B cell (primary cell): ENCODE data around the gene ZNF189. TPM values are rescaled to one million over a fixed set of nuclear protein-coding genes. Genes with fewer than 3 reads are reported as not detected.

Source experiments
- ATAC-seq: fragments of 200-7000 bp; cut with Tn5 transposase; one replicate; pipeline ENCODE4 v1.10.0; 2021; ENCODE audit warnings: low read depth, mild to moderate bottlenecking, moderate number of reproducible peaks, moderate library complexity
- CTCF ChIA-PET: fragments of 350-600 bp; sonication (Branson Sonifier 250); formaldehyde crosslinking; loops from one replicate; lab custom pipeline; 2021; ENCODE audit warnings: antibody characterized with exemption, inconsistent platforms; lab: Charles Lee
- POLR2A ChIA-PET: fragments of 350-600 bp; sonication (Branson Sonifier 250); formaldehyde crosslinking; loops from one replicate; lab custom pipeline; 2021; ENCODE audit warnings: antibody characterized with exemption; lab: Charles Lee
- DNase-seq: peaks from one replicate; pipeline ENCODE4 v3.0.0; 2013
- H2AFZ ChIP-seq: 2 replicates; pipeline ENCODE4 v1.6.1; 2012; ENCODE audit warnings: mild to moderate bottlenecking, low read depth, low read length; ENCODE audit not compliant: insufficient read depth, poor library complexity, severe bottlenecking
- H3K27ac ChIP-seq, 2 donors: 1 replicate in 1 of 2; 2 replicates in 1 of 2; pipeline ENCODE4 v1.5.1; 2012 to 2013; ENCODE audit warnings: low read length in 2 of 2, mild to moderate bottlenecking in 2 of 2, moderate library complexity in 1 of 2
- H3K27me3 ChIP-seq, 4 experiments: fragments of 200-600 bp in 1 of 4; sonication (generic) in 1 of 4; replicated peaks in 1 of 4; 1 replicate in 2 of 4; 2 replicates in 2 of 4; pipeline versions ENCODE4 v1.6.1 to v1.7.0; 2013 to 2016; ENCODE audit warnings: low read length in 3 of 4, mild to moderate bottlenecking in 2 of 4, mixed read lengths in 1 of 4, moderate library complexity in 1 of 4; ENCODE audit not compliant: insufficient read depth in 4 of 4, control insufficient read depth in 3 of 4; ENCODE audit errors: control extremely low read depth in 1 of 4
- H3K36me3 ChIP-seq, 2 experiments: replicated peaks in 1 of 2; 1 replicate in 1 of 2; 2 replicates in 1 of 2; pipeline versions ENCODE4 v1.6.1 to v1.7.1; 2013; ENCODE audit warnings: low read length in 1 of 2; ENCODE audit not compliant: insufficient read depth in 2 of 2, control insufficient read depth in 1 of 2; ENCODE audit errors: control extremely low read depth in 1 of 2, extremely low read depth in 1 of 2
- H3K4me1 ChIP-seq, 2 donors: fragments of 200-600 bp in 1 of 2; sonication (generic) in 1 of 2; 1 replicate in 1 of 2; 2 replicates in 1 of 2; pipeline versions ENCODE4 v1.5.1 to v1.6.1; 2013 to 2017; ENCODE audit warnings: low read length in 2 of 2; ENCODE audit not compliant: control insufficient read depth in 2 of 2, insufficient read depth in 2 of 2
- H3K4me2 ChIP-seq: replicated peaks from 2 replicates; pipeline ENCODE3; 2012; ENCODE audit warnings: mild to moderate bottlenecking, low read depth, low read length; ENCODE audit not compliant: poor library complexity, severe bottlenecking
- H3K4me3 ChIP-seq, 5 experiments: fragments of 200-600 bp in 1 of 5; sonication (generic) in 1 of 5; 1 replicate in 3 of 5; 2 replicates in 2 of 5; pipeline versions ENCODE4 v1.5.1 to v1.7.0; 2011 to 2016; ENCODE audit warnings: low read length in 4 of 5, mild to moderate bottlenecking in 4 of 5, low read depth in 2 of 5, control low read depth in 1 of 5, moderate library complexity in 1 of 5; ENCODE audit not compliant: insufficient read depth in 1 of 5; ENCODE audit errors: control extremely low read depth in 1 of 5, extremely low read depth in 1 of 5
- H3K79me2 ChIP-seq: fragments of 200-600 bp; sonication (generic); one replicate; pipeline ENCODE4 v1.6.0; 2016; ENCODE audit warnings: low read length; ENCODE audit not compliant: control insufficient read depth, insufficient read depth
- H3K9ac ChIP-seq: fragments of 200-600 bp; sonication (generic); 2 replicates; pipeline ENCODE4 v1.6.1; 2017; ENCODE audit warnings: mild to moderate bottlenecking, low read length, moderate library complexity
- H3K9me3 ChIP-seq, 3 donors: one replicate each; pipeline versions ENCODE4 v1.6.1 to v1.7.1; 2013; ENCODE audit warnings: low read length in 2 of 3; ENCODE audit not compliant: control insufficient read depth in 2 of 3, insufficient read depth in 1 of 3; ENCODE audit errors: control extremely low read depth in 1 of 3
- H4K20me1 ChIP-seq: 2 replicates; pipeline ENCODE4 v1.6.0; 2012; ENCODE audit warnings: mild to moderate bottlenecking, low read length; ENCODE audit not compliant: insufficient read depth, control insufficient read depth, poor library complexity, severe bottlenecking
- H3K27ac Mint-ChIP-seq: one replicate; pipeline ENCODE4 v1.8.0; 2021; ENCODE audit warnings: mixed read lengths
- H3K27me3 Mint-ChIP-seq: one replicate; pipeline ENCODE4 v1.8.0; 2021; ENCODE audit warnings: mixed read lengths
- H3K4me1 Mint-ChIP-seq: one replicate; pipeline ENCODE4 v1.8.0; 2021; ENCODE audit warnings: mixed read lengths
- H3K4me3 Mint-ChIP-seq: one replicate; pipeline ENCODE4 v1.8.0; 2021; ENCODE audit warnings: mixed read lengths
- H3K9me3 Mint-ChIP-seq: one replicate; pipeline ENCODE4 v1.8.0; 2022; ENCODE audit warnings: mixed read lengths; ENCODE audit not compliant: insufficient read depth
- CTCF ChIP-seq: fragments of 200-600 bp; IDR thresholded peaks from one replicate; pipeline ENCODE4 v1.8.0; 2022; ENCODE audit warnings: antibody characterized with exemption, mild to moderate bottlenecking
- EZH2 ChIP-seq: IDR thresholded peaks from 2 replicates; pipeline ENCODE4 v1.6.1; 2012; ENCODE audit warnings: borderline replicate concordance, low read depth, mild to moderate bottlenecking, moderate library complexity, low read length; ENCODE audit not compliant: insufficient read depth, poor library complexity, severe bottlenecking
- WGBS: methylation state at CpG from one replicate; pipeline ENCODE4 v1.1.5; 2013; ENCODE audit warnings: missing lambda C conversion rate; ENCODE audit not compliant: insufficient coverage; 5-methylcytosine and 5-hydroxymethylcytosine counted together
- intact Hi-C: fragments of 100-400 bp; cut with micrococcal nuclease; formaldehyde crosslinking; loops from one replicate; pipeline ENCODE4 v1.10.0; 2022
- polyA plus RNA-seq: library from polyadenylated mRNA; depleted of rRNA; stranded (reverse); fragments of >200 nt; gene quantifications from 2 replicates; pipeline ENCODE4 v1.2.3, GENCODE V29; 2012
- total RNA-seq, 2 donors: library from RNA; stranded (reverse); fragments of 120-200 nt in 1 of 2; gene quantifications; 1 replicate in 1 of 2; 2 replicates in 1 of 2; pipeline versions ENCODE4 v1.2.3 to v1.2.4, GENCODE V29; 2013 to 2022

ZNF189 gene
- total and polyA plus RNA-seq, 2 donors (not counting 1 experiment from before 2014, with no cell fraction given), result 4.0 to 25.7 TPM

- H4K20me1 ChIP-seq, result no peaks in the 10 kb centered on the region
- no peak overlapping the region for H3K9ac ChIP-seq
- no peak overlapping the region for H3K27ac ChIP-seq
- intact Hi-C loops, result no loop called here
- no peaks in the 10 kb centered on the region for H3K4me1 ChIP-seq
- H2AFZ ChIP-seq, result no peak overlapping the region
- ChIA-PET CTCF (no interaction called here), POLR2A (no interaction called here)
- TF ChIP-seq CTCF, result no peak
- no peak for TF ChIP-seq EZH2
- no peak overlapping the region for H3K4me3 ChIP-seq
- no peaks in the 10 kb centered on the region for H3K9me3 Mint-ChIP-seq
- no peaks in the 10 kb centered on the region for H3K36me3 ChIP-seq
- peaks cover 0 to 4% (median 0%) of the 10 kb centered on the region in 4 experiments for H3K27me3 ChIP-seq
- no peaks in the 10 kb centered on the region for H3K79me2 ChIP-seq
- DNase-seq (no peak), ATAC-seq (no peak)
- no peak overlapping the region for H3K27ac Mint-ChIP-seq
- no peak overlapping the region for H3K4me2 ChIP-seq
- peaks cover 7% of the 10 kb centered on the region for H3K27me3 Mint-ChIP-seq
- WGBS, result 56% methylated on average over 5 of the region's 7 CpGs
- H3K4me1 Mint-ChIP-seq, result no peaks in the 10 kb centered on the region
- peaks cover 0 to 2% (median 0%) of the 10 kb centered on the region in 3 donors for H3K9me3 ChIP-seq
- H3K4me3 Mint-ChIP-seq, result no peak overlapping the region
These were observed 43.6 kb upstream of the ZNF189 start for GRCh38 chr9:101354765-101355708.

DNA sequence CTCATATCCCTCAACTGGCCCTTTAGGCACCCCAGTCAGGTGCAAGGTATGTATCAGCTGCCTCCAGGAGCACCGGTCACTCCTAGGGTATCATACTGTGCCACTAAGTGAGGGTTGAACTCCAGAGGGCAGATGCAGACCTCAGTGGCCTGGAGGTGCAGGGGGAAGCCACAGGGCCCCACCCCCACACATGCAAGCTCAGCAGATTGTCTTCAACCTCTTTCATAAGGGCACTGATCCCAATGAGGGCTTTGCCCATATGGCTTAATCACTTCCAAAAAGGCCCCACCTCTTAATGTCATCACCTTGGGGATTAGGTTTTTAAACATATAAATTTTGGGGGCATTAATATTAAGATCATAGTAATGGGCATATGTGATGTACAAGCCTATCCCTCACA, 42.0 kb upstream of the ZNF189 start:
- Histone ChIP-seq H3K9ac (no peak overlapping the region), H3K4me3 (no peak overlapping the region), H3K27me3 (peaks cover 0 to 4% (median 0%) of the 10 kb centered on the region in 4 experiments), H3K36me3 (no peaks in the 10 kb centered on the region), H3K4me1 (no peaks in the 10 kb centered on the region), H3K79me2 (no peaks in the 10 kb centered on the region), H4K20me1 (no peaks in the 10 kb centered on the region), H2AFZ (no peak overlapping the region), H3K9me3 (peaks cover 0 to 2% (median 0%) of the 10 kb centered on the region in 3 donors), H3K4me2 (no peak overlapping the region), H3K27ac (no peak overlapping the region)
- Mint-ChIP-seq H3K4me1 (no peaks in the 10 kb centered on the region), H3K27me3 (peaks cover 7% of the 10 kb centered on the region), H3K9me3 (no peaks in the 10 kb centered on the region), H3K27ac (no peak overlapping the region), H3K4me3 (no peak overlapping the region)
- WGBS, result 0% methylated on average over 1 of the region's 1 CpG
- intact Hi-C loops, result no loop called here
- CTCF ChIA-PET, result no interaction called here
- POLR2A ChIA-PET, result no interaction called here
- DNase-seq (no peak), ATAC-seq (no peak)
- TF ChIP-seq EZH2 (no peak), CTCF (no peak)
